ENCODE data around the gene CD82.

CD82 gene

DNA sequence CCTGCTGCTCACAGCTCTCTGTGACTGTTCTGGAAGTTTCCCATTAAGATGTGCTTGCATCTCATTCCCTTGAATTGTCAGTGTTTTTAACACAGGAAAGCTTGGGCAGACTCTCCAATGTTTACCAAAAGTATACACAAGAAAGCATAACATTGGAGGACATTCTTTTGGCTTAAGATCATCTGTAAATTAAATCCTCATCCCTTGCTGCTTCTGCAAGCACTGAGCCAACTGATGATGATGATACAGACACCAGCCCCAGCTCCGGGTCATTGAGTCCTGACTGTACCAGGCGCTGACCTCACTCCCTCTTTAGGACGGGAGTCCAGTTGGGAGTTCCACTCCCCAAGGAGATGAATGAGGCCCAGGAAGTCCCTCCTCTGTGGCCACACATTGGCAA, 23.8 kb downstream of the CD82 start:
- Histone ChIP-seq H3K4ac (ENCODE audit: low read length) (no peak overlapping the region), H3K23ac (ENCODE audit: low read depth, low read length, poor library complexity) (no peak overlapping the region), H3K4me1 (ENCODE audit: control insufficient read depth in 2 of 2, insufficient read depth in 1 of 2, low read depth in 1 of 2, low read length in 2 of 2) (peaks cover 0 to 21% of the 10 kb centered on the region in 2 donors), H3K9me3 (replicated peaks in 1 of 2; ENCODE audit: control insufficient read depth in 2 of 2, insufficient read depth in 1 of 2, low read depth in 1 of 2, low read length in 2 of 2) (no peaks in the 10 kb centered on the region), H3K14ac (ENCODE audit: low read length) (no peak overlapping the region), H3K4me2 (ENCODE audit: insufficient read depth, low read length, poor library complexity, severe bottlenecking) (no peak overlapping the region), H2BK120ac (ENCODE audit: low read depth, low read length) (no peak overlapping the region), H3K27me3 (ENCODE audit: control insufficient read depth in 3 of 3, insufficient read depth in 3 of 3, low read depth in 1 of 3, low read length in 3 of 3) (no peaks in the 10 kb centered on the region), H2BK5ac (ENCODE audit: low read length) (no peak overlapping the region), H3K9ac (ENCODE audit: low read depth, low read length, poor library complexity) (no peak overlapping the region), H3K18ac (ENCODE audit: low read length) (no peak overlapping the region), H3K36me3 (replicated peaks in 1 of 2; ENCODE audit: control insufficient read depth in 2 of 2, insufficient read depth in 2 of 2, low read length in 2 of 2) (peaks cover 0 to 16% of the 10 kb centered on the region in 2 donors), H2BK15ac (ENCODE audit: low read length) (no peak overlapping the region), H3K4me3 (ENCODE audit: low read length in 2 of 2) (no peak overlapping the region), H4K8ac (ENCODE audit: low read depth, low read length) (no peak overlapping the region), H2BK12ac (ENCODE audit: low read length) (no peak overlapping the region), H2AFZ (ENCODE audit: low read length) (no peak overlapping the region), H4K91ac (ENCODE audit: low read depth, low read length, poor library complexity) (no peak overlapping the region), H3K79me1 (ENCODE audit: low read depth, low read length) (no peaks in the 10 kb centered on the region), H2AK5ac (ENCODE audit: low read depth, low read length) (no peak overlapping the region), H3K27ac (replicated peaks; ENCODE audit: low read length) (no peak overlapping the region)
- DNase-seq (ENCODE audit: low spot score): no peak
- WGBS, 2 donors (ENCODE audit: extremely low coverage in 2 of 2, insufficient read length in 2 of 2, insufficient replicate concordance in 1 of 2): no CpG with 5 or more reads among the region's 3 CpGs

DNA sequence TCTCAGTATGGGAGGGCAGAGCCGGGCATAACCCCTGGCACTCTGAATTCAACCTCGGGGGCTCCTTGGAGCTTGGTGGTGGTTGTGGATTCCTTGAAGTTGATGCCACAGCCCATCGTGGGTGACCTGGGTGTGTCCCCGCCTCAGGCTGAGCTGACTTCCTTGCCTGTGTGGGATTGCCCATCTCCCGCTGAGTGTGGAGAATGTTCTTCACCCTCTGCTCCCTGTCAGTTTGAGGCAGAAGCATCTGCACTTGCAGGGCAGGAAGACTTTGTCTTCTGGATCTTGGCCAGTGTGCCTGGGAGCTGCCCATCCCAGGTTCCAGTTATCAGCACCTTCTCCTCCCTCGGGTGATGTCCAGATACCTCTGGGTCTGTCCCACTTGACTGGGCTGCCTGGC, 25.3 kb downstream of the CD82 start:
- Histone ChIP-seq H2AK5ac (ENCODE audit: low read depth, low read length) (no peak overlapping the region), H3K27me3 (ENCODE audit: control insufficient read depth in 3 of 3, insufficient read depth in 3 of 3, low read depth in 1 of 3, low read length in 3 of 3) (no peaks in the 10 kb centered on the region), H3K9me3 (replicated peaks in 1 of 2; ENCODE audit: control insufficient read depth in 2 of 2, insufficient read depth in 1 of 2, low read depth in 1 of 2, low read length in 2 of 2) (no peaks in the 10 kb centered on the region), H3K4me3 (ENCODE audit: low read length in 2 of 2) (no peak overlapping the region), H2AFZ (ENCODE audit: low read length) (no peak overlapping the region), H2BK5ac (ENCODE audit: low read length) (no peak overlapping the region), H3K9ac (ENCODE audit: low read depth, low read length, poor library complexity) (no peak overlapping the region), H3K36me3 (replicated peaks in 1 of 2; ENCODE audit: control insufficient read depth in 2 of 2, insufficient read depth in 2 of 2, low read length in 2 of 2) (peaks cover 0 to 16% of the 10 kb centered on the region in 2 donors), H3K18ac (ENCODE audit: low read length) (no peak overlapping the region), H3K4ac (ENCODE audit: low read length) (no peak overlapping the region), H4K8ac (ENCODE audit: low read depth, low read length) (no peak overlapping the region), H2BK12ac (ENCODE audit: low read length) (no peak overlapping the region), H3K4me1 (ENCODE audit: control insufficient read depth in 2 of 2, insufficient read depth in 1 of 2, low read depth in 1 of 2, low read length in 2 of 2) (peaks cover 0 to 21% of the 10 kb centered on the region in 2 donors), H3K4me2 (ENCODE audit: insufficient read depth, low read length, poor library complexity, severe bottlenecking) (no peak overlapping the region), H4K91ac (ENCODE audit: low read depth, low read length, poor library complexity) (no peak overlapping the region), H2BK15ac (ENCODE audit: low read length) (no peak overlapping the region), H2BK120ac (ENCODE audit: low read depth, low read length) (no peak overlapping the region), H3K23ac (ENCODE audit: low read depth, low read length, poor library complexity) (no peak overlapping the region), H3K27ac (replicated peaks; ENCODE audit: low read length) (no peak overlapping the region), H3K79me1 (ENCODE audit: low read depth, low read length) (no peaks in the 10 kb centered on the region), H3K14ac (ENCODE audit: low read length) (no peak overlapping the region)
- DNase-seq (ENCODE audit: low spot score): no peak
- WGBS, 2 donors (ENCODE audit: extremely low coverage in 2 of 2, insufficient read length in 2 of 2, insufficient replicate concordance in 1 of 2): no CpG with 5 or more reads among the region's 6 CpGs

DNA sequence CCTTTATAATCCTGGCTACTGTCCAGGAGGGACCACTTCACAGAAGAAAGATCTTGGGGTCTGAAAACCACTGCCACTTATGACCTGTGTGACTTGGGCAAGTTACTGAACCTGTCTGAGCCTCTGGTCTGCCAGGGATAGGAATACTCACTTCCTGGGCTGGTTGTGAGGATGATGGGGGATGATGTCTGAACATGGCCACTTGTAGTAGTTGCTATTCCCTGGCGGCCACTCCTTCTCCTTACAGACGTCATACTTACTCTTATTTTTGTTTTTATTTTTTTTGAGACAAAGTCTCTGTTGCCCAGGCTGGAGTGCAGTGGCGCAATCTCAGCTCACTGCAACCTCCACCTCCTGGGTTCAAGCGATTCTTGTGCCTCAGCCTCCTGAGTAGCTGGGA, 26.1 kb downstream of the CD82 start:
- H3K9me3 ChIP-seq (replicated peaks in 1 of 2; ENCODE audit: control insufficient read depth in 2 of 2, insufficient read depth in 1 of 2, low read depth in 1 of 2, low read length in 2 of 2): no peaks in the 10 kb centered on the region
- no peak overlapping the region for H3K14ac ChIP-seq (ENCODE audit: low read length)
- H3K4me1 ChIP-seq (ENCODE audit: control insufficient read depth in 2 of 2, insufficient read depth in 1 of 2, low read depth in 1 of 2, low read length in 2 of 2): peaks cover 0 to 28% of the 10 kb centered on the region in 2 donors
- no peaks in the 10 kb centered on the region for H3K27me3 ChIP-seq (ENCODE audit: control insufficient read depth in 3 of 3, insufficient read depth in 3 of 3, low read depth in 1 of 3, low read length in 3 of 3)
- no peak overlapping the region for H2BK120ac ChIP-seq (ENCODE audit: low read depth, low read length)
- no peak overlapping the region for H3K4ac ChIP-seq (ENCODE audit: low read length)
- H3K79me1 ChIP-seq (ENCODE audit: low read depth, low read length): no peaks in the 10 kb centered on the region
- H2BK15ac ChIP-seq (ENCODE audit: low read length): no peak overlapping the region
- no peak overlapping the region for H2AFZ ChIP-seq (ENCODE audit: low read length)
- no peak overlapping the region for H2BK5ac ChIP-seq (ENCODE audit: low read length)
- H3K4me2 ChIP-seq (ENCODE audit: insufficient read depth, low read length, poor library complexity, severe bottlenecking): no peak overlapping the region
- no peak overlapping the region for H3K9ac ChIP-seq (ENCODE audit: low read depth, low read length, poor library complexity)
- no peak for DNase-seq (ENCODE audit: low spot score)
- H4K8ac ChIP-seq (ENCODE audit: low read depth, low read length): no peak overlapping the region
- H3K23ac ChIP-seq (ENCODE audit: low read depth, low read length, poor library complexity): no peak overlapping the region
- H3K18ac ChIP-seq (ENCODE audit: low read length): no peak overlapping the region
- H2BK12ac ChIP-seq (ENCODE audit: low read length): no peak overlapping the region
- no peak overlapping the region for H2AK5ac ChIP-seq (ENCODE audit: low read depth, low read length)
- no peak overlapping the region for H3K27ac ChIP-seq (replicated peaks; ENCODE audit: low read length)
- no CpG with 5 or more reads among the region's 4 CpGs for WGBS, 2 donors (ENCODE audit: extremely low coverage in 2 of 2, insufficient read length in 2 of 2, insufficient replicate concordance in 1 of 2)
- H3K36me3 ChIP-seq (replicated peaks in 1 of 2; ENCODE audit: control insufficient read depth in 2 of 2, insufficient read depth in 2 of 2, low read length in 2 of 2): peaks cover 0 to 16% of the 10 kb centered on the region in 2 donors
- H3K4me3 ChIP-seq (ENCODE audit: low read length in 2 of 2): no peak overlapping the region
- no peak overlapping the region for H4K91ac ChIP-seq (ENCODE audit: low read depth, low read length, poor library complexity)

DNA sequence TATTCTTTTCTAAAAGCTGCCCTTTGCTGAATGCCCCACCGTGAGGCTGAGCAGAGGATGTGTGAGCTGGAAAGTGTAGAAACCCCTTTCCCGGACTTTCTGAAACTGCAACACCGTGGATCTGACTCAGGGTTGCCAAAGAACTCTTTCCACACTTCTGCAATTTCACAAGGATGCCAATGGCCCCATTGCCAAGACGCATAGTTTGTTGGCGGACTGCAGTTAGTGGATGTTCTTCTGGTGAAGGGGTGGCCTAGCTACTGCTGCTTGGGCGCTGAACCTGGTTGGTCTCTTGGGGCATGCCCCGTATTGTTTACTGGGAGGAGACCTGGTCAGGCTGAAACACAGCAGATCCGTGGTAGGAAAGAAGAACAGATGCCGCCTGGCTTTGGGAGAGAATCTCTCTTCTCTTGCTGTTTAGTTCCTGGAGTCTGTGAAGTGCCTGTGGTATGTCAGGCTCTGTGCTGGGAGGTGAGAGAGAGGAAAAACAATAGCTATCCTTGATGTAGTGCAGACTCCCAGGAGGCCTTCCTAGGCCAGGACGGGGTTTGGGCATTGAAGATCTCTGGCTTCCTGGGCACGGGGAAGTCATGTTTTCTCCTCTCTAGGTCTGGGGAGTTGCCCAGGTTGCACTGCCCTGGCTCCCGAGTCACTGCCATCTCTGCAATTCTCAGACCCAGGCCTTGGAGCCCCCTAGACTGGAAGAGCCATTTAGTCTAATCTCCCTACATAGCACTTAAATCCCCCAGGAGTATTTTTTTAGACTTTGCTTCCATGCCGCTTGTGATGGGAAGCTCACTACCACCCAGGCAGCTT, 26.9 kb downstream of the CD82 start:
- Histone ChIP-seq H2AFZ (ENCODE audit: low read length) (no peak overlapping the region), H3K36me3 (replicated peaks in 1 of 2; ENCODE audit: control insufficient read depth in 2 of 2, insufficient read depth in 2 of 2, low read length in 2 of 2) (peaks cover 0 to 15% of the 10 kb centered on the region in 2 donors), H3K4me1 (ENCODE audit: control insufficient read depth in 2 of 2, insufficient read depth in 1 of 2, low read depth in 1 of 2, low read length in 2 of 2) (peaks cover 0 to 29% of the 10 kb centered on the region in 2 donors), H4K91ac (ENCODE audit: low read depth, low read length, poor library complexity) (peak overlapping the region; percentile 87), H3K14ac (ENCODE audit: low read length) (no peak overlapping the region), H3K27me3 (ENCODE audit: control insufficient read depth in 3 of 3, insufficient read depth in 3 of 3, low read depth in 1 of 3, low read length in 3 of 3) (no peaks in the 10 kb centered on the region), H2BK15ac (ENCODE audit: low read length) (no peak overlapping the region), H3K4me2 (ENCODE audit: insufficient read depth, low read length, poor library complexity, severe bottlenecking) (no peak overlapping the region), H3K4me3 (ENCODE audit: low read length in 2 of 2) (no peak overlapping the region), H3K27ac (replicated peaks; ENCODE audit: low read length) (peak overlapping the region; percentile 44), H3K4ac (ENCODE audit: low read length) (no peak overlapping the region), H3K23ac (ENCODE audit: low read depth, low read length, poor library complexity) (no peak overlapping the region), H3K9ac (ENCODE audit: low read depth, low read length, poor library complexity) (no peak overlapping the region), H3K79me1 (ENCODE audit: low read depth, low read length) (no peaks in the 10 kb centered on the region), H3K9me3 (replicated peaks in 1 of 2; ENCODE audit: control insufficient read depth in 2 of 2, insufficient read depth in 1 of 2, low read depth in 1 of 2, low read length in 2 of 2) (no peaks in the 10 kb centered on the region), H4K8ac (ENCODE audit: low read depth, low read length) (no peak overlapping the region), H2BK12ac (ENCODE audit: low read length) (no peak overlapping the region), H3K18ac (ENCODE audit: low read length) (peak overlapping the region; percentile 27), H2AK5ac (ENCODE audit: low read depth, low read length) (no peak overlapping the region), H2BK5ac (ENCODE audit: low read length) (no peak overlapping the region), H2BK120ac (ENCODE audit: low read depth, low read length) (no peak overlapping the region)
- DNase-seq (ENCODE audit: low spot score): no peak
- no CpG with 5 or more reads among the region's 13 CpGs for WGBS, 2 donors (ENCODE audit: extremely low coverage in 2 of 2, insufficient read length in 2 of 2, insufficient replicate concordance in 1 of 2)
